Measurements from ENCODE around the gene FLT3.

DNA sequence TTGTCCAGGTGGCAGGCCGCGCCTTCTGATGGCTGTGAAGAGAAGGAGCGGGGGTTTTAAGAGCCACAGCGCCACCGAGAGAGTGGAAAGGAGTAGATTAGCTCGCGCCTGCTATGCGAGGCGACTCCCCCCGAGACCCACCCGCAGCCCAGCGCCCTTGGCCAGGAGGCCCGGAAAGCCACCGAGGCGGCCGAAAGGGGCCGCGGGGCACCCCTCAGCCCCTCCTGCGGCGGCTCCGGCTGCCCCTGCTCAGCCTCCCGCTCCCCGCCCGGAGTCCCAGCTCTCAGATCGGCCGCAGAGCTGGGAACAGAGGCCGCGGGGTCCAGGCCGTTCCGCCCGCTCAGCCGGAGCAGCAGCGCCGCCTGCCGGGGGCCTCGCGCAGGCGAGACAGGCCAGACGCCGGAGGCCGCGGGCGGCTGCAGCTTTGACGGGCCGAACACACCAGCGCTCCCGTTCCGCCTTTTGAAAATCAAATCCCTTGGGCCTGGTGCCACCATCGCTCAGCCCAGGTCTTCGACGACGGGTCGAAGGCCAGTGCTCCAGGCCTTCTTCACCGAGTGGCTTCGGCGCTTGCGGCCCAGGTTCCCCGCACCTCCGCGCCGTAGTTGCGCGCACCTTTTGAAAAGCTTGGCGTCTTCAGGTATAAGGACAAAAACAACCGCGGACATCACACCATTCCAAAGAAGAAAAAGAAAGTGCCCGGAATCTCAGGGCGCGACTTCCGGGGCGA is 146.5 kb downstream of the FLT3 start:
- TF ChIP-seq POLR2AphosphoS5 (IDR thresholded peaks at IDR 0.05) = no peak
- TF ChIP-seq, protein P1, sequence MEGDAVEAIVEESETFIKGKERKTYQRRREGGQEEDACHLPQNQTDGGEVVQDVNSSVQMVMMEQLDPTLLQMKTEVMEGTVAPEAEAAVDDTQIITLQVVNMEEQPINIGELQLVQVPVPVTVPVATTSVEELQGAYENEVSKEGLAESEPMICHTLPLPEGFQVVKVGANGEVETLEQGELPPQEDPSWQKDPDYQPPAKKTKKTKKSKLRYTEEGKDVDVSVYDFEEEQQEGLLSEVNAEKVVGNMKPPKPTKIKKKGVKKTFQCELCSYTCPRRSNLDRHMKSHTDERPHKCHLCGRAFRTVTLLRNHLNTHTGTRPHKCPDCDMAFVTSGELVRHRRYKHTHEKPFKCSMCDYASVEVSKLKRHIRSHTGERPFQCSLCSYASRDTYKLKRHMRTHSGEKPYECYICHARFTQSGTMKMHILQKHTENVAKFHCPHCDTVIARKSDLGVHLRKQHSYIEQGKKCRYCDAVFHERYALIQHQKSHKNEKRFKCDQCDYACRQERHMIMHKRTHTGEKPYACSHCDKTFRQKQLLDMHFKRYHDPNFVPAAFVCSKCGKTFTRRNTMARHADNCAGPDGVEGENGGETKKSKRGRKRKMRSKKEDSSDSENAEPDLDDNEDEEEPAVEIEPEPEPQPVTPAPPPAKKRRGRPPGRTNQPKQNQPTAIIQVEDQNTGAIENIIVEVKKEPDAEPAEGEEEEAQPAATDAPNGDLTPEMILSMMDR (IDR thresholded peaks at IDR 0.05) = peak in 5 of 7 experiments; percentile 58 to 89 (median 84)
- TF ChIP-seq POLR2A (IDR thresholded peaks at IDR 0.05) = no peak
- no peak for TF ChIP-seq EP300 (IDR thresholded peaks at IDR 0.05)
